HUES64 (cell line): ENCODE results near the gene RNF181.
A peak's percentile ranks its signal among the peaks of the same experiment; 100 is the strongest.
"Not testable (repeated sequence)": the region's sequence is repeated elsewhere in the genome, so short reads cannot be mapped to it uniquely, and the experiment has no call there.

Source experiments
- H3K27ac ChIP-seq: 2 replicates; pipeline ENCODE4 v1.7.0; 2013; ENCODE audit warnings: low read depth, low read length, inconsistent platforms
- H3K27me3 ChIP-seq: 2 replicates; pipeline ENCODE4 v1.6.1; 2013; ENCODE audit warnings: mild to moderate bottlenecking, low read length; ENCODE audit not compliant: insufficient read depth
- H3K36me3 ChIP-seq: 2 replicates; pipeline ENCODE4 v1.6.1; 2013; ENCODE audit warnings: mild to moderate bottlenecking, low read length; ENCODE audit not compliant: insufficient read depth
- H3K4me1 ChIP-seq: 2 replicates; pipeline ENCODE4 v1.6.1; 2013; ENCODE audit warnings: mild to moderate bottlenecking, low read length, moderate library complexity; ENCODE audit not compliant: insufficient read depth
- H3K4me3 ChIP-seq: 2 replicates; pipeline ENCODE4 v1.5.1; 2013; ENCODE audit warnings: mild to moderate bottlenecking, low read length, moderate library complexity
- H3K9ac ChIP-seq: 2 replicates; pipeline ENCODE4 v1.6.1; 2013; ENCODE audit warnings: mild to moderate bottlenecking, low read depth, low read length
- H3K9me3 ChIP-seq: 2 replicates; pipeline ENCODE4 v1.6.1; 2013; ENCODE audit warnings: low read depth, low read length; ENCODE audit not compliant: insufficient read depth
- WGBS: fragments of 150-250, 120-280 bp; methylation state at CpG from one replicate; pipeline ENCODE4 v1.1.7; 2013; ENCODE audit warnings: missing lambda C conversion rate; 5-methylcytosine and 5-hydroxymethylcytosine counted together

The RNF181 gene

DNA sequence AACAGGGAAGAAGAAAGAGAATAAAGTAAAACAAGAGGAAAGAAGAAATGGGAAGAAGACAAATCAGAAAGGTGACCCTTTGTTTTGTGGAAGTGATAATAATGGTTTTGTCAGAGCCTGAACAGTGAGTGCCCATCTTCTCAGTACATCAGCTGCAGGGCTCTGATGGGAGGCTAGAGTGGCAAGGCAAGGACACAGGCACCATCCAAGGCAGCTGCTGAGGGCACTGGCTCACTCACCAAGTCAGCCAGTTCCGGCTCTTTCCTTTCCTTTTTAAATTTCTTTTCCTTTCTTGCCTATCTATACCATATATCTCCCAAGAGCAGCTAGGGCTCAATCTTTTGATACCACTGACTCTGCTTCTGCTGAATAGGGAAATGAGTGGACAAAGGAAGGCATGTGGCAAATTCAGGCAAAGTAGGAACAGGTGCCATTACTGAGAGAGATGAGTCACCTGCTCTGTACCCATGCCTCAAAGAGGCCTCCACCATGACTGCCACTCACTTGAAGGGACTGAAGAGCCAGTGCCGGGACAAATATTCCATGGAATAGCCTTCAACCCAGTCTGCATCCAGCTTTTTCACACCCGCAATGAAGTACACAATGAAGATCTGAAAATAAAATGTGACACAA, 40.4 kb upstream of the RNF181 start:
- H3K4me1 ChIP-seq = no peaks in the 10 kb centered on the region
- H3K4me3 ChIP-seq = no peak overlapping the region
- no peak overlapping the region for H3K9ac ChIP-seq
- no peaks in the 10 kb centered on the region for H3K27me3 ChIP-seq
- H3K36me3 ChIP-seq = peaks cover 78% of the 10 kb centered on the region
- WGBS = 94% methylated on average over 3 of the region's 3 CpGs
- no peak overlapping the region for H3K27ac ChIP-seq
- no peaks in the 10 kb centered on the region for H3K9me3 ChIP-seq

GRCh38 chr2:85557130-85557529, 38.4 kb upstream of the RNF181 start:
- Histone ChIP-seq H3K9me3 (no peaks in the 10 kb centered on the region), H3K9ac (no peak overlapping the region), H3K36me3 (peaks cover 59% of the 10 kb centered on the region), H3K4me1 (no peaks in the 10 kb centered on the region), H3K27me3 (no peaks in the 10 kb centered on the region), H3K4me3 (no peak overlapping the region), H3K27ac (no peak overlapping the region)
- WGBS = 95% methylated on average over 5 of the region's 5 CpGs

- Histone ChIP-seq H3K4me1 (no peaks in the 10 kb centered on the region), H3K9me3 (no peaks in the 10 kb centered on the region), H3K36me3 (peaks cover 49% of the 10 kb centered on the region), H3K9ac (no peak overlapping the region), H3K4me3 (no peak overlapping the region), H3K27ac (no peak overlapping the region), H3K27me3 (no peaks in the 10 kb centered on the region)
- 95% methylated on average over 1 of the region's 1 CpG for whole genome bisulfite sequencing
Observed at GRCh38 chr2:85558160-85558559, 37.4 kb upstream of the RNF181 start.

GRCh38 chr2:85560403-85560726, 35.2 kb upstream of the RNF181 start:
- H3K27ac ChIP-seq, H3K27me3 ChIP-seq: not testable (repeated sequence)
- WGBS = 86% methylated on average over 12 of the region's 12 CpGs

DNA sequence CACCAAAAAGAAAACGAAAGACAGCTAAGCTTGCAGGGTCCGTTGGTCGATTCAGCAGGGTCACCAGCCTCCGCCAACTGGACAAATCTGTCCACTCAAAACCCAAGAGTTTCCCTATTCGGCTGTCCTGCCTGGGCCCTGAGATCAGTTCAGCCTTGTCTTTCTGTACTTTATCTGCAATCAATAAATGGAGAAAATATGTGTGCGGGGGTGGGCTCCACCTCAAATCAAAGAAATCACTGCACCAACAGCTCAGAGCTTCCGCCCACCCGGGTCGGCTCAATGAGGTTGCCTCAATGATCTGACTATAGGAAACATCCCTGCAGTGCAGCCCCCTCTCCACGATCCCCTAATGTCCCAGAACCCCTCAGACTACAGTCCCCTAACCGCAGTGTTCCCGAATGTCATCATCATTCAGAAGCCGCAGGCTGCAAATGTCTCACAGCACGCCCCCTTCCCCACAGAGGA, 34.7 kb upstream of the RNF181 start:
- H3K4me1 ChIP-seq = no peaks in the 10 kb centered on the region
- H3K9ac ChIP-seq = peak overlapping the region; percentile 78
- H3K27ac ChIP-seq = peak overlapping the region; percentile 62; the same call in 1 of the 2 replicates
- H3K27me3 ChIP-seq = no peaks in the 10 kb centered on the region
- 9% methylated on average over 14 of the region's 14 CpGs for WGBS
- peak overlapping the region; percentile 93 for H3K4me3 ChIP-seq
- H3K9me3 ChIP-seq = no peaks in the 10 kb centered on the region
- peaks cover 28% of the 10 kb centered on the region for H3K36me3 ChIP-seq

More at GRCh38 chr2:85560403-85560726, 35.2 kb upstream of the RNF181 start:
- not testable (repeated sequence) for H3K9me3 ChIP-seq, H3K4me1 ChIP-seq
- Histone ChIP-seq H3K36me3 (peaks cover 30% of the 10 kb centered on the region), H3K9ac (peak overlapping the region; percentile 78; the same call in 1 of the 2 replicates), H3K4me3 (peak overlapping the region; percentile 93)

GRCh38 chr2:85561280-85562212, 34.0 kb upstream of the RNF181 start, which contains the start of gene GGCX:
Gene GGCX, minus strand, starts transcription at chr2:85561493. Its CDS starts 65 bp downstream, at chr2:85561428.
- Histone ChIP-seq H3K27me3 (peaks cover 2% of the 10 kb centered on the region; the same call in 1 of the 2 replicates), H3K9me3 (no peaks in the 10 kb centered on the region), H3K4me1 (no peaks in the 10 kb centered on the region), H3K9ac (peak within 1 kb of the TSS; percentile 93), H3K36me3 (peaks cover 21% of the 10 kb centered on the region), H3K27ac (peak within 1 kb of the TSS; percentile 97), H3K4me3 (peak within 1 kb of the TSS; percentile 93)
- WGBS = 8% methylated on average over 62 of the region's 64 CpGs

DNA sequence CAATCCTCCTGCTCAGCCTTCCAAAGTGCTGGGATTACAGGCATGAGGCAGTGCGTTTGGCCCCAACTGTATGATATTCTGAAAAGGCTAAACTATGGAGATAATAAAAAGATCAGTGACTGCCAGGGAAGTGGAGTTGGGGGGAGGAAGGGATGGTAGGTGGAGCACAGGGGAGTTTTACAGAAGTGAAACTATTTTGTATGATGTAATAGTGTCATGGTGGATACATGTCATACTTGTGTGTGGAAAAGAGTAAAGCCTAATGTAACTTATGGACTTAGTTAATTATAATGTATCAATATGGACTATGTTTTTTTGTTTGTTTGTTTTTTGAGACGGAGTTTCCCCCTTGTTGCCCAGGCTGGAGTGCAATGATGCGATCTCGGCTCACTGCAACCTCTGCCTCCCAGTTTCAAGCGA, 31.4 kb upstream of the RNF181 start:
- Histone ChIP-seq H3K9ac (no peak overlapping the region), H3K36me3 (peaks cover under 1% of the 10 kb centered on the region; the same call in 1 of the 2 replicates), H3K4me3 (no peak overlapping the region), H3K9me3 (no peaks in the 10 kb centered on the region), H3K27me3 (peaks cover 24% of the 10 kb centered on the region), H3K27ac (no peak overlapping the region), H3K4me1 (no peaks in the 10 kb centered on the region)
- 90% methylated on average over 5 of the region's 5 CpGs for WGBS

DNA sequence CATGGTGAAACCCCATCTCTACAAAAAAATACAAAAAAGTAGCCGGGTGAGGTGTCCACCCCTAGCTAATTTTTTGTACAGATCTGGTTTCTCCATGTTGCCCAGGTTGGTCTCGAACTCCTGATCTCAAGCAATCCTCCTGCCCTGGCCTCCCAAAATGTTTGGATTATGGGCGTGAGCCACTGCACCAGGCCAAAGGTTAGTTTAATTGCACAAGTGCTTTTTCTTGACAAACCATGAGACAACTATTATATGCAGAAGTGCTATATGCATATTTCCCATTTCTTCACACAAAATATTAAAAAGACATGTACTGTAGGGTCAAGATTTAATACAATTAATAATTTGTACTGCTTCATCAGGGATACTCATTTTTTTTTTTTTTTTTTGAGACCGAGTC, 29.3 kb upstream of the RNF181 start:
- Histone ChIP-seq H3K27ac (no peak overlapping the region), H3K9ac (no peak overlapping the region), H3K4me1 (no peaks in the 10 kb centered on the region), H3K27me3 (peaks cover 43% of the 10 kb centered on the region), H3K4me3 (no peak overlapping the region), H3K9me3 (no peaks in the 10 kb centered on the region), H3K36me3 (no peaks in the 10 kb centered on the region)
- 92% methylated on average over 4 of the region's 4 CpGs for WGBS

GRCh38 chr2:85575739-85576138, 19.8 kb upstream of the RNF181 start:
- H3K27ac ChIP-seq = no peak overlapping the region
- H3K4me3 ChIP-seq = no peak overlapping the region
- H3K4me1 ChIP-seq = peaks cover 27% of the 10 kb centered on the region
- H3K9me3 ChIP-seq = no peaks in the 10 kb centered on the region
- WGBS = 92% methylated on average over 8 of the region's 8 CpGs
- H3K27me3 ChIP-seq = peaks cover 52% of the 10 kb centered on the region
- no peak overlapping the region for H3K9ac ChIP-seq
- no peaks in the 10 kb centered on the region for H3K36me3 ChIP-seq

DNA sequence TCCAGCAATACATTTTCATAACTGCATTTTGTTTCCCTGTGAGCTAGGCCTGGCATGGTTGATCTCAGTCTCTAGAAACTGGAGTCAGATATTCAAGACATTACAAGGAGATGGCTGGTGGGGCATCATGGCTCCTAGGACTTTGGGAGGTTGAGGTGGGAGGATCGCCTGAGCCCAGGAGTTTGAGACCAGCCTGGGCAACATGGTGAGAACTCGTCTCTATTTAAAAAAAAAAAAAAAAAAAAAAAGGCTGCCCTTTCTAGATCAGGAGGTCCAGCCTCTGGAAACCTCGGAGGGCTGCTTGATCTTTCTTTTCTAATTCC, 18.5 kb upstream of the RNF181 start:
- no peak overlapping the region for H3K27ac ChIP-seq
- peaks cover 44% of the 10 kb centered on the region for H3K27me3 ChIP-seq
- no peaks in the 10 kb centered on the region for H3K36me3 ChIP-seq
- H3K4me3 ChIP-seq = peak overlapping the region; percentile 61; the same call in 1 of the 2 replicates
- no peak overlapping the region for H3K9ac ChIP-seq
- 39% methylated on average over 3 of the region's 3 CpGs for WGBS
- peaks cover 27% of the 10 kb centered on the region for H3K4me1 ChIP-seq
- no peaks in the 10 kb centered on the region for H3K9me3 ChIP-seq
